Liver (tissue), 9 donors: ENCODE results near the gene RGS12. TPM values are rescaled to one million over a fixed set of nuclear protein-coding genes. Genes with fewer than 3 reads are reported as not detected.

Experiments
- DNase-seq: peaks from one replicate; pipeline ENCODE4 v3.0.0-alpha.2; 2017; ENCODE audit warnings: low spot score
- H3K27ac ChIP-seq, 2 donors: one replicate each; pipeline ENCODE4 v1.7.0; 2013; ENCODE audit warnings: inconsistent platforms in 2 of 2, low read length in 2 of 2, control low read depth in 1 of 2, low read depth in 1 of 2, mild to moderate bottlenecking in 1 of 2
- H3K27me3 ChIP-seq, 4 donors: one replicate each; pipeline versions ENCODE4 v1.6.1 to v1.7.0; 2013; ENCODE audit warnings: low read length in 3 of 4, inconsistent platforms in 1 of 4, mild to moderate bottlenecking in 1 of 4, moderate library complexity in 1 of 4; ENCODE audit not compliant: control insufficient read depth in 4 of 4, insufficient read depth in 4 of 4
- H3K36me3 ChIP-seq, 4 donors: one replicate each; pipeline versions ENCODE4 v1.6.1 to v1.7.0; 2013; ENCODE audit warnings: low read length in 3 of 4, mild to moderate bottlenecking in 3 of 4, low read depth in 1 of 4, moderate library complexity in 1 of 4; ENCODE audit not compliant: control insufficient read depth in 4 of 4, insufficient read depth in 3 of 4
- H3K4me1 ChIP-seq, 4 donors: one replicate each; pipeline versions ENCODE4 v1.6.1 to v1.7.0; 2013; ENCODE audit warnings: low read length in 3 of 4, mild to moderate bottlenecking in 3 of 4, moderate library complexity in 1 of 4; ENCODE audit not compliant: control insufficient read depth in 4 of 4, insufficient read depth in 4 of 4
- H3K4me3 ChIP-seq, 3 donors: one replicate each; pipeline versions ENCODE4 v1.6.1 to v1.7.0; 2013; ENCODE audit warnings: low read length in 3 of 3, control low read depth in 1 of 3, low read depth in 1 of 3, mild to moderate bottlenecking in 1 of 3
- H3K9ac ChIP-seq, 2 donors: one replicate each; pipeline ENCODE4 v1.7.0; 2013; ENCODE audit warnings: low read length in 2 of 2, mild to moderate bottlenecking in 2 of 2, moderate library complexity in 2 of 2, control low read depth in 1 of 2, low read depth in 1 of 2
- H3K9me3 ChIP-seq, 4 donors: one replicate each; pipeline versions ENCODE4 v1.6.1 to v1.7.0; 2013; ENCODE audit warnings: low read length in 3 of 4; ENCODE audit not compliant: control insufficient read depth in 4 of 4
- EGR1 ChIP-seq, 2 donors: IDR thresholded peaks; 2 replicates each; pipeline ENCODE4 v1.6.1; 2016 to 2018; ENCODE audit warnings: antibody characterized with exemption in 2 of 2, low read depth in 2 of 2
- FOXA1 ChIP-seq: IDR thresholded peaks from 2 replicates; pipeline ENCODE4 v1.6.1; 2016; ENCODE audit warnings: antibody characterized with exemption
- FOXA2 ChIP-seq: IDR thresholded peaks from 2 replicates; pipeline ENCODE4 v1.6.1; 2016; ENCODE audit warnings: antibody characterized with exemption
- GABPA ChIP-seq, 2 donors: IDR thresholded peaks in 1 of 2; conservative IDR thresholded peaks in 1 of 2; 2 replicates each; pipeline ENCODE4 v1.6.1; 2016; ENCODE audit warnings: antibody characterized with exemption in 2 of 2, mild to moderate bottlenecking in 1 of 2, moderate library complexity in 1 of 2
- HNF4G ChIP-seq: IDR thresholded peaks from 2 replicates; pipeline ENCODE4 v1.6.1; 2016; ENCODE audit warnings: antibody characterized with exemption
- JUND ChIP-seq, 2 donors: IDR thresholded peaks; 2 replicates each; pipeline ENCODE4 v1.6.1; 2016; ENCODE audit warnings: antibody characterized with exemption in 2 of 2
- RAD21 ChIP-seq, 2 donors: IDR thresholded peaks; 2 replicates each; pipeline ENCODE4 v1.6.1; 2016; ENCODE audit warnings: antibody characterized with exemption in 2 of 2, mild to moderate bottlenecking in 2 of 2
- RXRA ChIP-seq, 2 donors: IDR thresholded peaks; 2 replicates each; pipeline ENCODE4 v1.6.1; 2017 to 2018; ENCODE audit warnings: antibody characterized with exemption in 2 of 2, mild to moderate bottlenecking in 1 of 2
- SP1 ChIP-seq: IDR thresholded peaks from 2 replicates; pipeline ENCODE4 v1.6.1; 2018; ENCODE audit warnings: antibody characterized with exemption, mild to moderate bottlenecking
- TAF1 ChIP-seq: conservative IDR thresholded peaks from 2 replicates; pipeline ENCODE4 v1.6.1; 2016; ENCODE audit warnings: antibody characterized with exemption, mild to moderate bottlenecking
- YY1 ChIP-seq: IDR thresholded peaks from 2 replicates; pipeline ENCODE4 v1.6.1; 2016; ENCODE audit warnings: antibody characterized with exemption, mild to moderate bottlenecking
- WGBS: extraction: QIAGEN DNeasy Blood & Tissue Kit; methylation state at CpG from one replicate; pipeline ENCODE4 v1.1.7; 2013; 5-methylcytosine and 5-hydroxymethylcytosine counted together
- polyA plus RNA-seq, 2 donors: library from polyadenylated mRNA; stranded (reverse) in 1 of 2; unstranded in 1 of 2; fragments of 200-250 nt in 1 of 2; fragments of >200 nt in 1 of 2; fragmentation: Nextera tagmentation in 1 of 2; extraction: Ambion mirVana in 1 of 2; gene quantifications; one replicate each; pipeline versions ENCODE4 v1.2.1 to v1.2.3, GENCODE V29; 2013 to 2015
- total RNA-seq, 2 donors: library from RNA; depleted of rRNA; stranded (reverse); fragments of >200 nt; gene quantifications; one replicate each; pipeline ENCODE4 v1.2.3, GENCODE V29; 2014
- TF ChIP-seq, protein P1 (sequence below): fragments of 150-350 bp; IDR thresholded peaks from 2 replicates; pipeline ENCODE4 v1.5.1; 2017; ENCODE audit warnings: improper control_type of control experiment, low read depth, low read length; ENCODE audit not compliant: missing input control
- TF ChIP-seq, protein P2 (sequence below): IDR thresholded peaks from 2 replicates; pipeline ENCODE4 v1.6.1; 2016; ENCODE audit warnings: antibody characterized with exemption
- TF ChIP-seq, protein P3 (sequence below): IDR thresholded peaks from 2 replicates; pipeline ENCODE4 v1.6.1; 2016; ENCODE audit warnings: antibody characterized with exemption
- donor health status: healthy.
- donor health status: healthy.
- donor health status: healthy.
- donor health status: healthy.
- donor health status: healthy.

The RGS12 gene
- total and polyA plus RNA-seq, 4 donors: 6.4 to 23.2 (median 11.5) TPM

DNA sequence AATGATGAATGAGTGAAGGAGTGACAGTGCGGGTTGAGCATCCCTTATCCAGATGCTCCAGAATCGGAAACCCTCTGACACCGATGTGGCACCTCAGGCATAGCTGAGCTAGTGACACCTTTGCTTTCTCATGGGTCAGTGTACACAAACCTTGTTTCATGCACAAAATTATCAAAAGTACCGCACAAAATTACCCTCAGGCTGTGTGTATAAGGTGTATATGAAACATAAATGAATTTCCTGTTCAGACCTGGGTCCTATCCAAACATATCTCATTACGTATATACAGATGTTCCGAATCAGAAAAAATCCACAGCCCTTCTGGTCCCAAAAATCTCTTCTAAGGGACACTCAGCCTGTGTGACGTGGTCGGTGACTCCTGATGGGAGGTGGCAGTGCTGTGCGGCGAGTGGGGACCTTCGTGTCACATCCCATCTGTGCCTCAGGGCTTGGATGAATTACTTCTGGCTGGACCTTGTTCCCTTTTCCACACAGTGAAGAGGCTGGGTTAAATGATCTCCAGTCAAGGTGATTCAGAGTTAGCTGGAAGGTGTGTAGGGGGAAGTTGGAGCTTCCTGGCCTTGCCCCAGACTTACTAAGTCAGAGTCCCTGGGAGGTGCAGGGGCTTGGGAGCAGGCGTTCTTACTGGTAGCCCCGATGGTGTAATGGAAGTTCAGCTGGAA, 18.8 kb downstream of the RGS12 start:
- TF ChIP-seq, protein P1, sequence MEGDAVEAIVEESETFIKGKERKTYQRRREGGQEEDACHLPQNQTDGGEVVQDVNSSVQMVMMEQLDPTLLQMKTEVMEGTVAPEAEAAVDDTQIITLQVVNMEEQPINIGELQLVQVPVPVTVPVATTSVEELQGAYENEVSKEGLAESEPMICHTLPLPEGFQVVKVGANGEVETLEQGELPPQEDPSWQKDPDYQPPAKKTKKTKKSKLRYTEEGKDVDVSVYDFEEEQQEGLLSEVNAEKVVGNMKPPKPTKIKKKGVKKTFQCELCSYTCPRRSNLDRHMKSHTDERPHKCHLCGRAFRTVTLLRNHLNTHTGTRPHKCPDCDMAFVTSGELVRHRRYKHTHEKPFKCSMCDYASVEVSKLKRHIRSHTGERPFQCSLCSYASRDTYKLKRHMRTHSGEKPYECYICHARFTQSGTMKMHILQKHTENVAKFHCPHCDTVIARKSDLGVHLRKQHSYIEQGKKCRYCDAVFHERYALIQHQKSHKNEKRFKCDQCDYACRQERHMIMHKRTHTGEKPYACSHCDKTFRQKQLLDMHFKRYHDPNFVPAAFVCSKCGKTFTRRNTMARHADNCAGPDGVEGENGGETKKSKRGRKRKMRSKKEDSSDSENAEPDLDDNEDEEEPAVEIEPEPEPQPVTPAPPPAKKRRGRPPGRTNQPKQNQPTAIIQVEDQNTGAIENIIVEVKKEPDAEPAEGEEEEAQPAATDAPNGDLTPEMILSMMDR: no peak
- TF ChIP-seq RAD21 (IDR thresholded peaks at IDR 0.05): no peak
- H3K4me3 ChIP-seq: no peak overlapping the region
- no peaks in the 10 kb centered on the region for H3K4me1 ChIP-seq
- H3K27ac ChIP-seq: no peak overlapping the region
- H3K9me3 ChIP-seq: no peaks in the 10 kb centered on the region
- DNase-seq: no peak
- 86% methylated on average over 13 of the region's 13 CpGs for WGBS
- H3K36me3 ChIP-seq: peaks cover 0 to 2% (median 0%) of the 10 kb centered on the region in 4 donors
- no peaks in the 10 kb centered on the region for H3K27me3 ChIP-seq
- H3K9ac ChIP-seq: no peak overlapping the region

DNA sequence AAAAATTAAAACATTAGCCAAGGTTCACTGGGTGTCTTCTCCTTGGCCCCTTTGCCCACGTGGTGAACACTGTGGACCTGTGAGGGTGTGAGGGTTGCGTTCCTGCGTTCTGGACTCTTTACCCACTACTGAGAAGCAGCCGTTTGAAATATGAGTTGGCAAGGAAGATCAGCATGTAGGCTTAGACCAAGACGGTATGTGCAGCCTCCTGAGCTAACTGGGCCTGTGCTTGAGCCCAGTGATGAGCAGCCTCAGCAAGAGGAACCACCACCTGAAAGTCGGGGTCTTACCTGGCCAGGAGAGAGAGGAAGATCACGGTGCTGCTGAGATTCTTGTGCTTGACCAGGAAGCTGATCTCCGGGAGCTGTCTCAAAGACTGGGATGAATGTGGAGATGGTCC, 19.5 kb downstream of the RGS12 start:
- TF ChIP-seq, protein P2, sequence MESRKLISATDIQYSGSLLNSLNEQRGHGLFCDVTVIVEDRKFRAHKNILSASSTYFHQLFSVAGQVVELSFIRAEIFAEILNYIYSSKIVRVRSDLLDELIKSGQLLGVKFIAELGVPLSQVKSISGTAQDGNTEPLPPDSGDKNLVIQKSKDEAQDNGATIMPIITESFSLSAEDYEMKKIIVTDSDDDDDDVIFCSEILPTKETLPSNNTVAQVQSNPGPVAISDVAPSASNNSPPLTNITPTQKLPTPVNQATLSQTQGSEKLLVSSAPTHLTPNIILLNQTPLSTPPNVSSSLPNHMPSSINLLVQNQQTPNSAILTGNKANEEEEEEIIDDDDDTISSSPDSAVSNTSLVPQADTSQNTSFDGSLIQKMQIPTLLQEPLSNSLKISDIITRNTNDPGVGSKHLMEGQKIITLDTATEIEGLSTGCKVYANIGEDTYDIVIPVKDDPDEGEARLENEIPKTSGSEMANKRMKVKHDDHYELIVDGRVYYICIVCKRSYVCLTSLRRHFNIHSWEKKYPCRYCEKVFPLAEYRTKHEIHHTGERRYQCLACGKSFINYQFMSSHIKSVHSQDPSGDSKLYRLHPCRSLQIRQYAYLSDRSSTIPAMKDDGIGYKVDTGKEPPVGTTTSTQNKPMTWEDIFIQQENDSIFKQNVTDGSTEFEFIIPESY: no peak
- no peak for TF ChIP-seq FOXA1
- no peak for TF ChIP-seq YY1
- TF ChIP-seq EGR1 (IDR thresholded peaks at IDR 0.05; ENCODE audit: low read depth in 2 of 2): no peak
- no peak for TF ChIP-seq GABPA (IDR thresholded peaks at IDR 0.05 in 1 of 2, conservative IDR thresholded peaks at IDR 0.05 in 1 of 2)
- TF ChIP-seq SP1: no peak
- TF ChIP-seq JUND (IDR thresholded peaks at IDR 0.05): no peak
- TF ChIP-seq HNF4G: no peak
- TF ChIP-seq, protein P3, sequence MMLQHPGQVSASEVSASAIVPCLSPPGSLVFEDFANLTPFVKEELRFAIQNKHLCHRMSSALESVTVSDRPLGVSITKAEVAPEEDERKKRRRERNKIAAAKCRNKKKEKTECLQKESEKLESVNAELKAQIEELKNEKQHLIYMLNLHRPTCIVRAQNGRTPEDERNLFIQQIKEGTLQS: no peak
- TF ChIP-seq RXRA (IDR thresholded peaks at IDR 0.05): no peak
- 89% methylated on average over 8 of the region's 8 CpGs for WGBS
- no peak overlapping the region for H3K27ac ChIP-seq
- no peaks in the 10 kb centered on the region for H3K9me3 ChIP-seq
- no peaks in the 10 kb centered on the region for H3K27me3 ChIP-seq
- DNase-seq: no peak
- H3K4me3 ChIP-seq: no peak overlapping the region
- H3K36me3 ChIP-seq: peaks cover 0 to 4% (median under 1%) of the 10 kb centered on the region in 4 donors
- no peaks in the 10 kb centered on the region for H3K4me1 ChIP-seq
- H3K9ac ChIP-seq: no peak overlapping the region

DNA sequence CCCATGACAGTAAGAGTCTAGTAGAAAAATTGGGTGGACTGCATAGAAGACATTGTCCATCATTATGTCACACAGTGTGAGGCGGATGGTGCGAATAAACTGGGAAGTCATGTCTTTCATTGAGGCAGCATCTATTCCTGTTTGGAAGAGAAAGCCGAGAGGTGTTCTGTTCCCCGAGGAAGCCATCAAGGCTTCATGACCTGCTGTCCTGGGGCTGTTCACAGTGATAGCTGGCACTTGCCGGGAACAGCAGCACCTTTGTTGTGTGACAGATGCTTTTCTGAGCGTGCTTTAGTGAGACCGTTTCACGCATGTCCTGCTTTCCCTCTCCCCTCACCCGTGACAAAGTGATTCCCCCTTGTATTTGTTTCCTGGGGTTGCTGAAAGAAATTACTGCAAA, 20.3 kb downstream of the RGS12 start:
- TF ChIP-seq SP1: no peak
- no peak for TF ChIP-seq EGR1 (IDR thresholded peaks at IDR 0.05; ENCODE audit: low read depth in 2 of 2)
- TF ChIP-seq TAF1: no peak
- no peak for TF ChIP-seq HNF4G
- TF ChIP-seq FOXA2: no peak
- TF ChIP-seq, protein P2: no peak
- no peak for TF ChIP-seq JUND (IDR thresholded peaks at IDR 0.05)
- Histone ChIP-seq H3K27me3 (no peaks in the 10 kb centered on the region), H3K4me1 (no peaks in the 10 kb centered on the region), H3K9ac (no peak overlapping the region), H3K9me3 (no peaks in the 10 kb centered on the region), H3K27ac (no peak overlapping the region), H3K36me3 (peaks cover 0 to 5% (median 2%) of the 10 kb centered on the region in 4 donors), H3K4me3 (no peak overlapping the region)
- WGBS: 94% methylated on average over 9 of the region's 9 CpGs
- no peak for DNase-seq
